ENCODE results near the gene RNASE8. TPM values are rescaled to one million over a fixed set of nuclear protein-coding genes. Genes with fewer than 3 reads are reported as not detected.
"Not testable (repeated sequence)": the region's sequence is repeated elsewhere in the genome, so short reads cannot be mapped to it uniquely, and the experiment has no call there.

RNASE8 gene, protein sequence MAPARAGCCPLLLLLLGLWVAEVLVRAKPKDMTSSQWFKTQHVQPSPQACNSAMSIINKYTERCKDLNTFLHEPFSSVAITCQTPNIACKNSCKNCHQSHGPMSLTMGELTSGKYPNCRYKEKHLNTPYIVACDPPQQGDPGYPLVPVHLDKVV
- total RNA-seq, result not detected

- H3K36me3 ChIP-seq (ENCODE audit: control insufficient read depth in 3 of 3, insufficient read depth in 3 of 3, low read length in 3 of 3), result no peaks in the 10 kb centered on the region
- H3K27ac ChIP-seq (ENCODE audit: low read depth, low read length), result no peak within 1 kb of the TSS
- H3K4me3 ChIP-seq (ENCODE audit: low read length in 3 of 3), result no peak within 1 kb of the TSS
- H3K9ac ChIP-seq (ENCODE audit: low read depth in 1 of 3, low read length in 3 of 3), result no peak within 1 kb of the TSS
- H3K4me1 ChIP-seq (ENCODE audit: control insufficient read depth in 3 of 3, insufficient read depth in 3 of 3, low read length in 3 of 3), result no peaks in the 10 kb centered on the region
- H3K9me3 ChIP-seq (ENCODE audit: control insufficient read depth in 3 of 3, low read length in 3 of 3), result no peaks in the 10 kb centered on the region
- H3K27me3 ChIP-seq (ENCODE audit: control insufficient read depth in 3 of 3, insufficient read depth in 3 of 3, low read length in 3 of 3), result no peaks in the 10 kb centered on the region
These were observed at the start of gene RNASE8 for GRCh38 chr14:21057803-21058675. Gene RNASE8 (plus strand): TSS chr14:21057822. CDS start chr14:21057893, 71 bp downstream.

- H3K36me3 ChIP-seq (ENCODE audit: control insufficient read depth in 3 of 3, insufficient read depth in 3 of 3, low read length in 3 of 3); H3K27ac ChIP-seq (ENCODE audit: low read depth, low read length); H3K4me1 ChIP-seq (ENCODE audit: control insufficient read depth in 3 of 3, insufficient read depth in 3 of 3, low read length in 3 of 3); H3K4me3 ChIP-seq (ENCODE audit: low read length in 3 of 3); H3K27me3 ChIP-seq (ENCODE audit: control insufficient read depth in 3 of 3, insufficient read depth in 3 of 3, low read length in 3 of 3); H3K9ac ChIP-seq (ENCODE audit: low read depth in 1 of 3, low read length in 3 of 3); H3K9me3 ChIP-seq (ENCODE audit: control insufficient read depth in 3 of 3, low read length in 3 of 3): not testable (repeated sequence)
These were observed 47.9 kb upstream of the RNASE8 start for GRCh38 chr14:21009721-21010120.

DNA sequence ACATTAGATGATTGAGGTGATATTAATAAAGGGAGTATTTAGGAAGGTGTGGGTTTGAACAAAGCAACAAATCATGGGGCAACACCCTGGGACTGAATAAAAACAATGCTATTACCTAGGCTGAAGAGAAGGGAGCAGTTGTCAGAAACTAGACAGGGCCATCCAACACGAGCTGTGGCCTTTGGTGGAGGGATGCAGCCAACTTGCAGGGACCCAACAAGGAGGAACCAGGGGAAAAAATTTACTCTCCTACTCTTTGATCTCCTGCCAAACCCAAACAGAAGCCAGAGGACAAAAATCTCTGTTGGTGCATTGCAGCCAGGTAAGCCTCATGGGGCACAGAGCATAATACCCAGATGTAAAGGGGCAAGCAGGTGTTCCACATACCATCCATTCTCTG lies 46.5 kb upstream of the RNASE8 start:
- Histone ChIP-seq H3K4me3 (ENCODE audit: low read length in 3 of 3) (no peak overlapping the region), H3K36me3 (ENCODE audit: control insufficient read depth in 3 of 3, insufficient read depth in 3 of 3, low read length in 3 of 3) (no peaks in the 10 kb centered on the region), H3K27me3 (ENCODE audit: control insufficient read depth in 3 of 3, insufficient read depth in 3 of 3, low read length in 3 of 3) (no peaks in the 10 kb centered on the region), H3K27ac (ENCODE audit: low read depth, low read length) (no peak overlapping the region), H3K9me3 (ENCODE audit: control insufficient read depth in 3 of 3, low read length in 3 of 3) (no peaks in the 10 kb centered on the region), H3K4me1 (ENCODE audit: control insufficient read depth in 3 of 3, insufficient read depth in 3 of 3, low read length in 3 of 3) (peaks cover 13 to 17% (median 14%) of the 10 kb centered on the region in 3 donors), H3K9ac (ENCODE audit: low read depth in 1 of 3, low read length in 3 of 3) (peak overlapping the region in 1 of 3 donors; percentile 8)

DNA sequence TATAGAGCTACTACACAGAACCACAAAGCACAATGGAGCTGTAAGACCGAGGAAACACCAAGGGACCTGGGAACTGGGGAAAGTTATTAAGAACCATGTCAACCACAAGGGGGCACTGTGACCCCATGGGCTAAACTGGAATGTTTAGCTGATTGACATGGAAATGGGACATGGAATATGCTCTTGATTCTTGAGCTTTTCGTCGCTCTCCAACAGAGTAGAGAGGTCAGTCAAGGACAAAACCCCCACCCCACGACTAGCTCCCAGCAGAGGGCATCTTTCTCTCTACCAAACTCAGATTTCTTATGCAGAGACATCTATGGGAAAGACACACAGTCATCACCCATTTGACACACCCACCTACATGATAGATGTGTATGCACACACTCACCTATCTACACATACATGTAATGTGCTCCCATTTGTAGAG lies 42.8 kb upstream of the RNASE8 start:
- Histone ChIP-seq H3K27me3 (ENCODE audit: control insufficient read depth in 3 of 3, insufficient read depth in 3 of 3, low read length in 3 of 3) (no peaks in the 10 kb centered on the region), H3K9ac (ENCODE audit: low read depth in 1 of 3, low read length in 3 of 3) (peak overlapping the region in 1 of 3 donors; percentile 18), H3K4me3 (ENCODE audit: low read length in 3 of 3) (peak overlapping the region in 2 of 3 donors; percentile 0 to 30), H3K36me3 (ENCODE audit: control insufficient read depth in 3 of 3, insufficient read depth in 3 of 3, low read length in 3 of 3) (peaks cover 32 to 34% (median 33%) of the 10 kb centered on the region in 3 donors), H3K27ac (ENCODE audit: low read depth, low read length) (peak overlapping the region; percentile 43), H3K4me1 (ENCODE audit: control insufficient read depth in 3 of 3, insufficient read depth in 3 of 3, low read length in 3 of 3) (peaks cover 45 to 53% (median 46%) of the 10 kb centered on the region in 3 donors), H3K9me3 (ENCODE audit: control insufficient read depth in 3 of 3, low read length in 3 of 3) (no peaks in the 10 kb centered on the region)

GRCh38 chr14:21015312-21015711 lies 42.3 kb upstream of the RNASE8 start:
- Histone ChIP-seq H3K27ac (ENCODE audit: low read depth, low read length) (peak overlapping the region; percentile 43), H3K4me1 (ENCODE audit: control insufficient read depth in 3 of 3, insufficient read depth in 3 of 3, low read length in 3 of 3) (peaks cover 48 to 58% (median 48%) of the 10 kb centered on the region in 3 donors), H3K4me3 (ENCODE audit: low read length in 3 of 3) (peak overlapping the region in 2 of 3 donors; percentile 0 to 30), H3K9me3 (ENCODE audit: control insufficient read depth in 3 of 3, low read length in 3 of 3) (no peaks in the 10 kb centered on the region), H3K27me3 (ENCODE audit: control insufficient read depth in 3 of 3, insufficient read depth in 3 of 3, low read length in 3 of 3) (no peaks in the 10 kb centered on the region), H3K36me3 (ENCODE audit: control insufficient read depth in 3 of 3, insufficient read depth in 3 of 3, low read length in 3 of 3) (peaks cover 36% of the 10 kb centered on the region in 3 donors), H3K9ac (ENCODE audit: low read depth in 1 of 3, low read length in 3 of 3) (peak overlapping the region in 1 of 3 donors; percentile 18)

DNA sequence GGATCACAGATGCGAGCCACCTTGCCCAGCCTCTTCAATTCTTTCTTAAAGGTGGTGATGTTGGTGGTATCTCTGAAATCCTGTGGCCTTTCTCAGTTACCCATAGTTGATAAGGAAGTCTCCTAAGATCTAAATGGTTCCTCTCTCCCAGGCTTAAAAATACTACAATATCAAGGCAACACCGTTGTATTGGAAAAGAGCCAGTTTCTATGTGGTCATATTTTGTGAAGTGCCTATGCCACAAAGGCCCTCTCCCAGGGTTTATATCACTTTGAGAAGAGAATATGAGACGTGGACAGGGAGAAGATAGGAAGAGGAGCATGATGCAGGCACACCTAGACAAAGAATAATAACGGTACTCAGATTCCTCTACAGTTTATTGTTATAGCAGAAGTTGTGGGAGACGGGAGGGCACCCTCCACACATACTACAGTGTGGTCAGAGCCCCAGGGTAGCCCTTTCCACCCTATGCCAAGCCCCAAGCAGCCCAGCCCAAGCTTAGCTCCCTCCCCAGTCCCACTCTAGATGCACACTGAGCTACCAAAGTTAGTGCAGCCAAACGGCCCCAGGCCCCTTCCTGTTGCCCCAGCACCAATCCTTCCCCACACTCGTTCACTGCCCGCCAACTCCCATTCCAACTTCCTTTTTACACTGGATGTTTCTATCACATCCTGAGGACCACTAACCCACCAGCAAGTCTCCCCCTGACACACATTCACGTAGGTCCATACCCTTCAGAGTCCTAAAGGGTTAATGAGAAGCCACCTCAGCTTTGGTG lies 41.0 kb upstream of the RNASE8 start:
- H3K9ac ChIP-seq (ENCODE audit: low read depth in 1 of 3, low read length in 3 of 3), result peak overlapping the region in 1 of 3 donors; percentile 27
- H3K4me1 ChIP-seq (ENCODE audit: control insufficient read depth in 3 of 3, insufficient read depth in 3 of 3, low read length in 3 of 3), result peaks cover 60 to 71% (median 61%) of the 10 kb centered on the region in 3 donors
- H3K27me3 ChIP-seq (ENCODE audit: control insufficient read depth in 3 of 3, insufficient read depth in 3 of 3, low read length in 3 of 3), result no peaks in the 10 kb centered on the region
- H3K4me3 ChIP-seq (ENCODE audit: low read length in 3 of 3), result no peak overlapping the region
- no peak overlapping the region for H3K27ac ChIP-seq (ENCODE audit: low read depth, low read length)
- H3K36me3 ChIP-seq (ENCODE audit: control insufficient read depth in 3 of 3, insufficient read depth in 3 of 3, low read length in 3 of 3), result peaks cover 48 to 49% (median 49%) of the 10 kb centered on the region in 3 donors
- H3K9me3 ChIP-seq (ENCODE audit: control insufficient read depth in 3 of 3, low read length in 3 of 3), result no peaks in the 10 kb centered on the region

DNA sequence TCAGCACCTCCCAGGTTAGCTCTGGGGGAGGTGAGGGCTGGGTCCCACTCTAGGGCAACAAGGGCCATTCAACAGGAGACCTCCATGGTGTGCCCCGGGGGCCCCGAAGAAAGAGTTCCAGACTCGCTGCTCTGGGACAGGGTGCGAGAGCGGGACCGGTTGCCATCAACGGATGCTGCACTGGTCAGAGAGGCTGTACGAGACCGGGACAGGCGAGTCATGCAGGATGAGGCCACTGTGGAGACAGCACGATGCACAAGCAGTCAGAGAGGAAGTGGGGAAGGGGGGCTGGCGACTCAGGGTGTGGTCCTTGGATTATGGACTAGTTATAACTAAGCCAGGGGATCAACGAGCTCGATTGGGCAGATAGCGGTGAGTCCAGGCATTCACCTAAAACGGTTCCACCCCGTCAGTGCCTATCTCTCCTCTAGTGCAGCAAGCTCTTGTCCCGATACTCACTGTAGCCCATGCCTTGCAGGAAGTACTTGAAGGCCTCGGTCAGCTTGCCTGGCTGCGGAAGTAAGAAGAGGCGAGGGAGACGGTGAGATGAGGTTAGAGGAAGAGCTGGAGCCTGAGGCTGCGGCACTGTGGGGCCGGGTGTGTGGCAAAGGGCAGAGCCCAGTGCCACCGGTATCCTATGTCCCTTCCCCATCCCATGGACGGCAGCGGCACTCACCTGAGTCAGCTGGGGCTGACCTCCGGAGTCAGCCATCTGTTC lies 39.9 kb upstream of the RNASE8 start:
- H3K4me1 ChIP-seq (ENCODE audit: control insufficient read depth in 3 of 3, insufficient read depth in 3 of 3, low read length in 3 of 3), result peaks cover 71 to 82% (median 71%) of the 10 kb centered on the region in 3 donors
- H3K9ac ChIP-seq (ENCODE audit: low read depth in 1 of 3, low read length in 3 of 3), result peak overlapping the region in 2 of 3 donors; percentile 15 to 42
- H3K27ac ChIP-seq (ENCODE audit: low read depth, low read length), result peak overlapping the region; percentile 32
- peak overlapping the region in 1 of 3 donors; percentile 10 for H3K4me3 ChIP-seq (ENCODE audit: low read length in 3 of 3)
- peaks cover 54 to 60% (median 59%) of the 10 kb centered on the region in 3 donors for H3K36me3 ChIP-seq (ENCODE audit: control insufficient read depth in 3 of 3, insufficient read depth in 3 of 3, low read length in 3 of 3)
- H3K27me3 ChIP-seq (ENCODE audit: control insufficient read depth in 3 of 3, insufficient read depth in 3 of 3, low read length in 3 of 3), result no peaks in the 10 kb centered on the region
- H3K9me3 ChIP-seq (ENCODE audit: control insufficient read depth in 3 of 3, low read length in 3 of 3), result no peaks in the 10 kb centered on the region

GRCh38 chr14:21018286-21018685 lies 39.3 kb upstream of the RNASE8 start:
- H3K4me1 ChIP-seq (ENCODE audit: control insufficient read depth in 3 of 3, insufficient read depth in 3 of 3, low read length in 3 of 3), result peaks cover 76 to 88% (median 77%) of the 10 kb centered on the region in 3 donors
- peak overlapping the region in 1 of 3 donors; percentile 10 for H3K4me3 ChIP-seq (ENCODE audit: low read length in 3 of 3)
- H3K27ac ChIP-seq (ENCODE audit: low read depth, low read length), result peak overlapping the region; percentile 32
- no peaks in the 10 kb centered on the region for H3K9me3 ChIP-seq (ENCODE audit: control insufficient read depth in 3 of 3, low read length in 3 of 3)
- no peaks in the 10 kb centered on the region for H3K27me3 ChIP-seq (ENCODE audit: control insufficient read depth in 3 of 3, insufficient read depth in 3 of 3, low read length in 3 of 3)
- H3K36me3 ChIP-seq (ENCODE audit: control insufficient read depth in 3 of 3, insufficient read depth in 3 of 3, low read length in 3 of 3), result peaks cover 59 to 65% (median 63%) of the 10 kb centered on the region in 3 donors
- peak overlapping the region in 2 of 3 donors; percentile 15 to 42 for H3K9ac ChIP-seq (ENCODE audit: low read depth in 1 of 3, low read length in 3 of 3)

DNA sequence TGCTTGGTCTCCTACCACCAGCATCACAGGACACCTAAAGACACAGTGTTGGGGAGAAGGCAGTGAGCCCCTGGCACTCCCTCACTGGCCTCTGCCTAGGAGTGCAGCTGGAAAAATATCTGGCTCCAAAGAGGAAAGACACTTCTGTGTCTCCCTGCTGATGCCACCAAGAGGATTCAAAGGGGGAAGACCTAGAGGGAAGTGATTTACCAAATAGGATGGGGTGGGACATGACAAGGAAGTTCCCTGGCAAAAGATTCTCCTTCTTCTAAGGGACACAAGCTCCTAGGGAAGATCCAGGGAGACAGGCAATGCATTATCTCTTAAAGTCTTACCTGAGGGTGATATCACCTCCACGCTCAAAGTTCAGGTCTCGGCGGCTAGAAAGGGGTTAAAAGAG lies 38.8 kb upstream of the RNASE8 start:
- Histone ChIP-seq H3K4me1 (ENCODE audit: control insufficient read depth in 3 of 3, insufficient read depth in 3 of 3, low read length in 3 of 3) (peaks cover 76 to 93% (median 82%) of the 10 kb centered on the region in 3 donors), H3K27ac (ENCODE audit: low read depth, low read length) (no peak overlapping the region), H3K9ac (ENCODE audit: low read depth in 1 of 3, low read length in 3 of 3) (peak overlapping the region in 1 of 3 donors; percentile 42), H3K36me3 (ENCODE audit: control insufficient read depth in 3 of 3, insufficient read depth in 3 of 3, low read length in 3 of 3) (peaks cover 59 to 65% (median 63%) of the 10 kb centered on the region in 3 donors), H3K4me3 (ENCODE audit: low read length in 3 of 3) (peak overlapping the region in 1 of 3 donors; percentile 21), H3K9me3 (ENCODE audit: control insufficient read depth in 3 of 3, low read length in 3 of 3) (no peaks in the 10 kb centered on the region), H3K27me3 (ENCODE audit: control insufficient read depth in 3 of 3, insufficient read depth in 3 of 3, low read length in 3 of 3) (no peaks in the 10 kb centered on the region)
